WERI-Rb-1 (cell line): ENCODE results near the gene TEF.
A peak's percentile ranks its signal among the peaks of the same experiment; 100 is the strongest.
"Not testable (repeated sequence)": the region's sequence is repeated elsewhere in the genome, so short reads cannot be mapped to it uniquely, and the experiment has no call there.

Experiments used
- DNase-seq: peaks from one replicate; pipeline ENCODE4 v3.0.0-alpha.2; 2020
- H3K27ac ChIP-seq: fragments of 250-450 bp; sonication (Bioruptor Pico); 2 replicates; pipeline ENCODE4 v1.5.1; 2020; ENCODE audit warnings: mild to moderate bottlenecking, moderate library complexity
- H3K27me3 ChIP-seq: fragments of 250-450 bp; sonication (Bioruptor Pico); 2 replicates; pipeline ENCODE4 v1.5.1; 2021; ENCODE audit warnings: mild to moderate bottlenecking, low read depth, moderate library complexity; ENCODE audit not compliant: insufficient read depth, severe bottlenecking
- H3K36me3 ChIP-seq: fragments of 250-450 bp; sonication (Bioruptor Pico); 2 replicates; pipeline ENCODE4 v1.5.1; 2020; ENCODE audit warnings: mild to moderate bottlenecking, moderate library complexity
- H3K4me3 ChIP-seq: 2 replicates; pipeline ENCODE4 v1.5.1; 2011; ENCODE audit warnings: low read depth, mild to moderate bottlenecking, control low read depth, low read length
- H3K9me3 ChIP-seq: fragments of 250-450 bp; sonication (Bioruptor Pico); 2 replicates; pipeline ENCODE4 v1.5.1; 2021; ENCODE audit warnings: mild to moderate bottlenecking, moderate library complexity; ENCODE audit not compliant: severe bottlenecking
- CTCF ChIP-seq: IDR thresholded peaks from 2 replicates; pipeline ENCODE4 v1.5.1; 2011; ENCODE audit warnings: low read depth, mild to moderate bottlenecking, control low read depth, inconsistent platforms, low read length

Gene TEF

GRCh38 chr22:41418717-41419116 lies 37.0 kb downstream of the TEF start:
- Histone ChIP-seq H3K9me3 (no peaks in the 10 kb centered on the region), H3K27ac (no peak overlapping the region), H3K36me3 (no peaks in the 10 kb centered on the region), H3K27me3 (no peaks in the 10 kb centered on the region), H3K4me3 (no peak overlapping the region)
- no peak for DNase-seq
- TF ChIP-seq CTCF = no peak

DNA sequence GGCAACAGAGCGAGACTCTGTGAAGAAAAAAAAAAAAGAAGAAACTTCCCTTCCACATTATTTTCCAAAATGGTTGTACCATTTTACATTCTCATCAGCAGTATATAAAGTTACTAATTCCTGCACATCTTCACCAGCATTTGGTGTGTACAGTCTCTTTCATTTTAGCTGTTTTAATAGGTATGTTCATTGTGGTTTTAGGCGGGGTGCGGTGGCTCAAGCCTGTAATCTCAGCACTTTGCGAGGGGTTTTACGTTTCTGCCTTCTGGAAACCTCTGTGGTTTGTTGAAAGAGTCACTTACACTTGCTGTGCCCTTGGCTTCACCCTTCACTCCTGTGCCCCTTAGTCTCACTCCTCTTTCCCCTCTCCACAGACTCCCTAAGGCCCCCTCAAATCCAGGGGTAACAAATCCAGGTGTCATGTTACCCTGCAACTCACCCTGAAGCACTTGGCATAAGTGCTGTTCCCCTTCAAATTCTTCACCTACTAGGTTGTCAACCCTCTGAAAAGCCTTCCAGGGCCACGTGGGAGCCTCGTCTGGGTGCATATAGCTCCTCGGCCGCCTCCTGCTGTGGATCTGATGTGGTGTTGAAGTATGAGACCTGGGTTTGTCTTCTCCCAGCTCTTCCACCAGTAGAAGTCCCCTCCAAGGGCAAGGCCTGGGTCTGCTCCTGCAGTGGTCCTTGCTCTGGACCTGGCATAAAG lies 44.1 kb downstream of the TEF start:
- Histone ChIP-seq H3K27ac (no peak overlapping the region), H3K36me3 (peaks cover 3% of the 10 kb centered on the region; the same call in 1 of the 2 replicates), H3K4me3 (no peak overlapping the region), H3K27me3 (no peaks in the 10 kb centered on the region), H3K9me3 (no peaks in the 10 kb centered on the region)
- no peak for TF ChIP-seq CTCF
- no peak for DNase-seq

- Histone ChIP-seq H3K9me3 (no peaks in the 10 kb centered on the region), H3K36me3 (peaks cover 11% of the 10 kb centered on the region), H3K4me3 (no peak overlapping the region), H3K27ac (no peak overlapping the region), H3K27me3 (no peaks in the 10 kb centered on the region)
- TF ChIP-seq CTCF = no peak
- DNase-seq = no peak
Measured at GRCh38 chr22:41429232-41429950, 47.6 kb downstream of the TEF start.

GRCh38 chr22:41429951-41430332 lies 48.2 kb downstream of the TEF start:
- Histone ChIP-seq H3K4me3 (no peak overlapping the region), H3K9me3 (no peaks in the 10 kb centered on the region), H3K27ac (no peak overlapping the region), H3K27me3 (no peaks in the 10 kb centered on the region), H3K36me3 (peaks cover 14% of the 10 kb centered on the region)
- DNase-seq = no peak
- TF ChIP-seq CTCF = no peak

DNA sequence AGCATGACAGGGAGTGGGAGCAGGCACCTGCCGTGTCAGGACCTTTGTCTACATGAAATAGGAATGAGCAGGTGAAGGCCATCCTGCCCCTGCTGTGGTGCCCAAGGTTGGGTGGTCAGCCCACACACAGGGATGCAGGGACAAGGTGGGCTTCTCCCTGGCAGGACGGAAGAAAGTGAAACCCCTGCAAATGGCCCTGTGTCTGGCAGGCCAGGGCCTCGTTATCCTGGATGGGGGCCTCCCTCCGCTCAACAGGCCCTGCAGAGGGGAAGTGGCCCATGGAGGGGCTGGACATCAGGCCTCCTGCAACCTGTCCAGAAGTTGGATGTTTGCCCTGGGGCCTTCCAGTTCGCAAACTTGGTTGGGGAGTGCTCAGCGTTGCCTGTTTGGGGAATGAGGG lies 49.9 kb downstream of the TEF start:
- Histone ChIP-seq H3K4me3 (no peak overlapping the region), H3K9me3 (no peaks in the 10 kb centered on the region), H3K36me3 (peaks cover 31% of the 10 kb centered on the region), H3K27ac (no peak overlapping the region), H3K27me3 (no peaks in the 10 kb centered on the region)
- TF ChIP-seq CTCF = no peak
- DNase-seq = no peak

DNA sequence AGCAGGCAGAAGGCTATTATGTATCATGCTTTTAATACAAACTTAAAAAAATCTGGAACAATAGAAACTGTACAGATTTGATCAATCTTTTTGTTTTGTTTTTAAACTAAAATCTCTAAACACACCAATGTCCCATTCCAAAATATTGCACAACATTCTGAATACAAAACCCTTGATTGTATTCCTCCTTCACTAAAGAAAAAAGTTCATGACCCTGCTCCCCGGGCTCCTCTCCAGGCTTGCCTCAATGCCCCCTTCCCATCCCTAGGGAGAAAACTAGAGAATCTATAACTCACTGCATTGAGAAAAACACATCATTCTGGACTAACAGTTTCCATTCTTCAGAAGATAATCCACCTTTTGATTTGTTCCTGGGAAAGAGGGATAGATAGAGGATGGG lies 51.7 kb downstream of the TEF start:
- DNase-seq, H3K4me3 ChIP-seq, H3K27me3 ChIP-seq, H3K27ac ChIP-seq, H3K9me3 ChIP-seq: not testable (repeated sequence)
- H3K36me3 ChIP-seq = peaks cover 41% of the 10 kb centered on the region

- Histone ChIP-seq H3K36me3 (peaks cover 42% of the 10 kb centered on the region), H3K27ac (peak overlapping the region; percentile 49)
- DNase-seq = peak; percentile 34
- H3K27me3 ChIP-seq, H3K4me3 ChIP-seq, H3K9me3 ChIP-seq: not testable (repeated sequence)
Measured at GRCh38 chr22:41434361-41435003, 52.7 kb downstream of the TEF start.
